ENCODE measurements around the gene EDNRB.
"Not testable (repeated sequence)": the region's sequence is repeated elsewhere in the genome, so short reads cannot be mapped to it uniquely, and the experiment has no call there.

Gene EDNRB

DNA sequence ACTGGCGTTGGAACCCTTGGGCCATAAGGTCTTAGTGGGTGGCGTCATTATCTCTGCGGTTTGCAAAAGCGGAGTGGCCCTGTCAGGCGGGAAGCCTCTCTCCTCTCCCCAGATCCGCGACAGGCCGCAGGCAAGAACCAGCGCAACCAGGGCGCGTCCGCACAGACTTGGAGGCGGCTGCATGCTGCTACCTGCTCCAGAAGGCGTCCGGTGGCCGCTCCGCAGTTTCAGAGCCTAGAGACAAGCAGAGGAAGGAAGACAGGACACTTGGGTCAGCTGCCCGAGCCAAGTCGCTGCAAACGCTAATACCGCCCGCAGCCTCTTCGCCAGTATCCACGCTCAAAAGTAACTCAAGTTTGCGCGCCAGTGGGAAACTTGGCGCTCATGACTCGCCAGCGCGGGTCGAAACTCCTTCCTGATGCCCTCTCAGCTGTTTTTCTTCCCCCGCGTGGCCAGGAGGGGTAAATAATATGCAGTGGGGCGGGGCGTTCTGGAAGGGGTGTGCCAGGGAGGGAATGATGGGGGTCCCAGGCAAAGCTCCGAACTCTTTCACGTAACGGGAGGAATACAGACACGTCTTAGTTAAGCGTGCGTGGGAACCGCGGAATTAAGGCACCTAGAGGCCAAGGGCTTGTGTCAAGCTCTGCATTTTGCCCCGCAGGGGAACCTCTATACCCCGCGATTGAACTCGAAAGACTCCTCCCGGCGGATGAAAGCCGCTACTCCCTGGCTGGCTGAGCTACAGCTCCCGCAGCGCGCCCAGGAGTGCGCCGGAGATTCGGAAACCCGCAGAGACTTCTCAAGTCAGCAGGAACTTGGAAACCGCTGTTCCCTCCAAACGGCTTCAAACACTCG is at the start of gene EDNRB:
TSS of gene EDNRB (minus strand) at position 441 of the 855 bp plus-strand sequence. CDS start at position 183, 258 bp downstream.
- in situ Hi-C loops (cut with MboI; ENCODE audit: low sequenced_read_pairs), result no loop called here

DNA sequence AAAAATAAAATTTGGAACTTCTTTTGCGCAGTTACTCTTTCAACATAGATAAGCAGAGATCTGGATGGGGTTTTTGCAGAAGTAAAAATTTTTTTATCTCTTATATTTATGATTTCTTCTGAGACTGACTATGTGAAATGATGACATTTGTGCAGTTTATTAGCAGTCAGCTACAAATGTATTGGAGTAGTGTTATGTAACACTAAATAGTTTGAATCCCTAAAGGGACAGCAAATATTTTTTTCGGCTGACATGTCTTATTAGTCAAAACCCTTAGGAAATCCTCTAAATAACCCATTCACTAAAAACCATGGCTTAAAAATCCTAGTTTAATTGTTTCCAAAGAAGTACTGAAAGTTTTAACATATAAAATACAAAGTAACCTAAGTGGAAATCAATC is 48.0 kb upstream of the EDNRB start:
- in situ Hi-C loops (cut with MboI; ENCODE audit: low sequenced_read_pairs), result no loop called here

DNA sequence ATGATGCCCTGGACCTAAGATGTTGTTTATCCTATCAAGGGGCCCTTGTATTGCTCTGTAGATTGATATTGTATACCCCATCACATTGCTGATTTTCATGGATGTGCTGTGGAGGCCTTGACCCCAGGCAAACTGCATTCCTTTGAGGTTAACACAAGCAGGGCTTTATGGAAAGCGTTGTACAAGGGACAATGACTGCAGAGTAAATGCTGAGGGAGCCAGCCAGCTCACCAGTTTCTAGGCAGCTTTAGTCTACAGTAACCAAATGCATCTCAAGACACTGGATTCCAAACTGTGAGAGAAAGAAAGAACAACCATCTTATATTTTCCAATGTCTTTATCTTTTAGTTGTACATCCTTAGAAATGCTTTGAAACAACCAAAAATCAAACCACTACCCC is 34.1 kb upstream of the EDNRB start:
- in situ Hi-C loops (cut with MboI; ENCODE audit: low sequenced_read_pairs), result no loop called here

DNA sequence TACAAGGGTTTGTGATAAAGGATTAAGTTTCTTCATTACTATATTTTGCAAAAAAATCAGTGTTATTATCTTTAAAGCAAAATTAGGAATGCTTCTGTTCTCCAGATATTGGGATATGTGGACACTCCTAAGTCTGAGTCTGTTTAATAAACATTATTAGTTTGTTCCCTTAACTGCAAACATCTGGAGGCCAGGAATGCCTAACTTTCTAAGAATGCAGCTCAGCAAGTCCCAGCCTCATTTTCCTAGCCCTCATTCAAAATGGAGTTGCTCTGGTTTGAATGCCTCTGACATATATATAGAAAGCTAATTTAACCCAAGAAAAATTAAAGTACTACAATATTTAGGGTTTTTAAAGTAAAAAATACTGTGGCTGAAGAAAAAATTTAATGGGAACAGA is 33.6 kb upstream of the EDNRB start:
- in situ Hi-C loops (cut with MboI; ENCODE audit: low sequenced_read_pairs), result no loop called here

DNA sequence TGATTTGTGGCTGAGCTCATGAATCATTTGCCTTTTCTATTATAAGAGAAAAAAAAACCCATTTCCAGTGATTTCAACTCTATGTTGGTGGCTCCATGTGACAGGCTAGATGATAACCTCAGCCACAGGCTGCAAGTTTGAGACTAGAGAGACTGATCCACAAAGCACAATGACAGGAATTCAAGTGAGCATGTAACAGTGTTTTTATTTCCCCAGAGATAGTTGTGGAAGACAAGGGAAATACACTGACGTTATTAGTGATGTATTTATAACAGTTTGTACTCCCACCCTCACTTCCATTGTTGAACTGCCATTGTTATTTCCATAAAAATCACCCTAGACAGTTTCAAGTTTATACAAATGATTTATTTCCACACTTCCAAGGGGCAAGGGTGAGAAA is 27.9 kb upstream of the EDNRB start:
- in situ Hi-C loops (cut with MboI; ENCODE audit: low sequenced_read_pairs), result no loop called here

DNA sequence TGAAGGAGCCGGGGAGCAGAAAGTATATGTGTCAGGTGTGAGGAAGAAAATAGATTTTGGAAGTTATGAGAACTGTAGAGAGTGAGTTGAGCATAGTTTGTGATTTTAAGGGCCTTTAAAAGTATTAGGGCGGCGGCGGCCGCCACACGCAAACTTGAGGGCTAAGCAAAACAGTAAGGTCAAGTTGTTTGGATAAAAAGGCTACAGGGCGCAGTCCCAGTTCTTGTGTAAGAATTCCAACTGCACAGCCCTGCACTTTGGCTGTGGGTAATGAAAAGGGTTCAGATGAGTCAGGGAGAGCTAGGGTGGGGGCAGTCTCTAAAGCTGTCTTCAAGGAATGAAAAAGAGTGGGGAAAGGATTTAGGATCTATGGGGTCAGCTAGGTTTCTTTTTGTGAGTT is 16.4 kb upstream of the EDNRB start:
- in situ Hi-C loops (cut with MboI; ENCODE audit: low sequenced_read_pairs), result not testable (repeated sequence)

GRCh38 chr13:77930430-77930829 is 11.8 kb upstream of the EDNRB start:
- in situ Hi-C loops (cut with MboI; ENCODE audit: low sequenced_read_pairs), result no loop called here

DNA sequence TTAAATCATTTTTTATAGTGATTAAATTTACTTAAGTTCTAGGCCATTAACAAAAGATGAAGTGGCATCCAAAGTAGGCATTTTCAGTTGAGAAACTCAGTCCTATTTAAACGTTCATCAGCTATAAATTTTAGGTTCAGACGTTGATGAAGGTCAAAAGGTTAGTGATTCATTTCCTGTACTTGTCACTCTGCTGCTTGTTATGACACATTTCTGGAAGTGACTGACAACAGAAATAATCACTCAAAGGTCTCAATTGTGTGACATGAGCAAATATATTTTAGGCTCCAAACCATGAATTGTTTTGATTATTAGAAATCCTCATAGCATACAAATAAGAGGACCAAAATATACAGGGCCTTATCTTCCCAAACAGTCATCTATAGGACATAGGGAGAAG is 10.3 kb upstream of the EDNRB start:
- in situ Hi-C loops (cut with MboI; ENCODE audit: low sequenced_read_pairs), result no loop called here

GRCh38 chr13:77925616-77926015 is 7.0 kb upstream of the EDNRB start:
- in situ Hi-C loops (cut with MboI; ENCODE audit: low sequenced_read_pairs), result no loop called here

DNA sequence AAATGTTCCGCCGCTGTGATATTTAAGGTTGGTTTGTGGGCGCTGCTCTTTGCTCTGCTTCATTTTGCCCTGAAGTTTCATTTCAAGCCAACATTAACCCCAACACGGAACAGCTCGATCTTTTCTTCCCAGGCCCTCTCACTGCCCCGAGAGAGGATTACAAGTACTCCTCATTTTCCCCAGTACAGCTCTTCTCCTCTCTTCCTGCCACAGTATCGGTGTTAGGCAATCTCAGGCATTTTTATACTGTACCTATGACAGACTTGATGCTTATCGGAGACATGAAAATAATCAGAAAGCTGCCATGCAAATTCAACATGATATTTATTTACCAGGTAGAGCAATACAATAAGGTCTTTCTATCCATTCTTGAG is 1.3 kb upstream of the EDNRB start:
- in situ Hi-C loops (cut with MboI; ENCODE audit: low sequenced_read_pairs), result no loop called here

DNA sequence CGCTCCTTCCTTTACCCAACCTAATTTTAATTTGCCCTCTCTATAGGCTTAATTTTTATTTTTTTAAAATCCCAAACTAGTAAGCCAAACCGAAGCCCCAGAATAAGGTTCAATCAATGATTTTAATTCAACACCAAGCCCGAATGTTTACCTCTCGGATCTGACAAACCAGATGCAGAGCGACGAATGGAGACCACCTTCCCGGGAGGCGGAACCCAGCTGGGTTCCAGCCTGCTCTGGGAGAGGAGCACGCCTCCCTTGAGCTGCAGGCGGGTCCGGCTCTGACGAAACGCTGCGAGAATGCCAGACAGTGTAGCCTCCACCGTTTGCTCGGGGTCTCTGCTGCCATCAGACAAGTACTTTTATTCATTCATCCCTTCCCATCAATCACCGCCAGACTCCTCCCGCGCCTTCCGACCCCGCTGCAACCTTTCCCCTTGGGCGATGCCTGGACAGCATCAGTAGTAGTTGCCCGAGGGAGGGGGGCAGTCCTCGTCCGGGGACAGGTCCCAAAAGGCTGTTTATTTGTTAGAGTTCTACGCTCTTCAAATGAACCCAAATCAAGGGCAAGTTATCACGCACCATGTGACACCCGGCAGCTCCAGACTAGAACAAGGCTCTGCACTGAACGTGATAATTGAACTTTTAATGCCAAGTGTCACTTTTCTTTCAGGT is 752 bp upstream of the EDNRB start:
- in situ Hi-C loops (cut with MboI; ENCODE audit: low sequenced_read_pairs), result no loop called here

DNA sequence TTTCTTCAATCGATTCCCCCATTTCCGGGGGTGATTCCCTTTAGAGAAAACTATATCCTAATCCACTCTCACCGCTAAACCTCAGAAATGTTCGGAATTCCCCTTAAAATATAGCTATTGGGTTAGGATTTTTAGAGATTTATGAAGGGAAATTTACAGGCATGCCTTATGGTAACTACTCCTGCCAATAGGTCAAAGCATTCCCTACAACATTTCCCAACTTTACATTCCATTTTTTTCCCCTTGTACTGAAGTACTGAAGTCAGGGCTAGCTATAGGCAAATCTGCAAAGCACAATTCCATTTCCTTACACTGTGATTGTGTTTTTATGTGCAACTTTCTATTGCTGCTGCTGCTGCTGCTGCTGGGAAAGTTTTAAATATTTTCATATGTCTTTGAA is 2.1 kb downstream of the EDNRB start:
- in situ Hi-C loops (cut with MboI; ENCODE audit: low sequenced_read_pairs), result no loop called here

GRCh38 chr13:77915686-77916085 is 2.9 kb downstream of the EDNRB start:
- in situ Hi-C loops (cut with MboI; ENCODE audit: low sequenced_read_pairs), result no loop called here

DNA sequence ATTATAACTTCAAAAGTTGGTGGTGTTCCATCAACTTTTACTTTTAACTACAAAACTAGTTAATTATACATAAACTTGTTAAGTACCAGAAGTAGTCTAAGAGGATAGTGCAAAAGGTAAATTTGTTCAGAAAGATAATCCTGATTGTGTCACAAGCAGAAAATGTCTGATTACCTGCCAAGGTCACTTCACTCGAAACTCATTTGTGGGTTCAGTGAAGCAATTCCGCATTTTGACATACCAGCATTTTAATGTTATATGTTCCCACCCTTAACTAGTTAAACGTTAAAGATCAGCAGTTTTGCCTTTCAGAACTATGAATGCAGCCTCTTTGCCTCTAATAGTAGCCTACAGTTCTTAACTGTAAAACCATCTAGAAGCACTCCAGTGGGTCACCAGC is 5.6 kb downstream of the EDNRB start:
- in situ Hi-C loops (cut with MboI; ENCODE audit: low sequenced_read_pairs), result no loop called here

GRCh38 chr13:77911751-77912150 is 6.9 kb downstream of the EDNRB start:
- in situ Hi-C loops (cut with MboI; ENCODE audit: low sequenced_read_pairs), result no loop called here

DNA sequence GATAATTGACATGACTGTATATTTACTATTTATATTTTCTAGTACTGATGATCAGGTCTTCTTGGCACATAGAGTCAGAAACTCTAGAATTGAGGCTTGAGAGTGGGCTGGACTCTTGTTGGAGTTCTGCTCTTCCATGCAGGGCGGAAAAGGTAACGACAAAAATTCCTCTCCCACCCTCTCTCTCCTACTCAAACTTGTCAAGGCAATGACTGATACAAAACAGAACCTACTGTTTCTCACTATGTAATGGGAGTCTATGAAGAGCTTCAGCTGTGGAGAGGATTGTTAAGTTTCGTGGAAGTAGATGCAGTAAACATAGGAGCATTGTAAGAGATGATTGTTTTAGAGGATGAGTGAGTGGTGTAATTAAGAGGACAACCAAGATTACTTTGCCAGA is 8.8 kb downstream of the EDNRB start:
- in situ Hi-C loops (cut with MboI; ENCODE audit: low sequenced_read_pairs), result no loop called here

DNA sequence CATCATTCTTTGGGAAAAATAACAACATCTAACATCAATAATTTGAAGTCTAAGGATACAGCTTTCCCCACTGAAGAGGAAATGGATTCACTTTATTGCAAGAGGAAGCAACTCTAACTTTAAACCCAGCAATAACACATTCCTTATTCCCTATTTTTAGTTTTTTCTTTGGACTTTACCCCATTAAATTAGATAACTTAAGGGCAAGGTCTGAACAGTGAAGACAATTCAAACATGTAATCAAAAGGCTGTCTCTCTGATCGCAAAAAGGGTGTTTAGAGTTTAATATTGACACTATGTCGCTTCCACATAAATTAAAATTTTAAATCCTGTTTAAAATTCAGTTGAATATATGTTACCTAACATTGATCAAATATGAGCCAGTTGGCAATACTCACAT is 10.1 kb downstream of the EDNRB start:
- in situ Hi-C loops (cut with MboI; ENCODE audit: low sequenced_read_pairs), result no loop called here

GRCh38 chr13:77907666-77908341 is 10.8 kb downstream of the EDNRB start:
- in situ Hi-C loops (cut with MboI; ENCODE audit: low sequenced_read_pairs), result no loop called here

DNA sequence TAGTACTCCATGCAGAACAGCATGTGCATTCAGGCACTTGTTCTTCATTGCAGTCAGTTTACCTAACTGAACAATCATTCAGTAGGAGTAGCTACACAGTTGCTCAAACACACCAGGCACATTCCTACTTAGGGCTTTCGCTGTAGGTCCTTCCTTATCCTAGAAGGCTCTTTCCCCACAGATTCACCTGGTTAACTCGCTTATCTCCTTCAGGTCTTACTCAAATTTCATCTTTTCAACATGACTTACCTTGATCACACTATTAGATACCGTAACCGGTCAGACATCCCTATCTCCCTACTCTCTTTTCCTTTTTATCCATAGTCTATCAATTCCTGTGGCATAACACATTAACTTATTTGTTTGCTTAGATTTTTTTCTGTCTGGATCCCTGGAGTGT is 14.6 kb downstream of the EDNRB start:
- in situ Hi-C loops (cut with MboI; ENCODE audit: low sequenced_read_pairs), result no loop called here

- in situ Hi-C loops (cut with MboI; ENCODE audit: low sequenced_read_pairs), result no loop called here
These were observed 15.2 kb downstream of the EDNRB start for GRCh38 chr13:77903435-77903834.

GRCh38 chr13:77902319-77902963 is 16.2 kb downstream of the EDNRB start:
- in situ Hi-C loops (cut with MboI; ENCODE audit: low sequenced_read_pairs), result no loop called here

Data from hTERT RPE-1 (cell line).